ELF-1 (cell line): ENCODE data around the gene FOXK1.
A peak's percentile ranks its signal among the peaks of the same experiment; 100 is the strongest.
"Not testable (repeated sequence)": the region's sequence is repeated elsewhere in the genome, so short reads cannot be mapped to it uniquely, and the experiment has no call there.

Experiments used
- DNase-seq: peaks from one replicate; pipeline ENCODE4 v3.0.0-alpha.2; 2016; ENCODE audit warnings: low read depth, low spot score

The FOXK1 gene

GRCh38 chr7:4681886-4682620, at the start of gene FOXK1:
Gene FOXK1, plus strand, starts transcription at chr7:4682295. Its CDS starts 14 bp downstream, at chr7:4682309.
- peak; percentile 25 for DNase-seq

GRCh38 chr7:4633012-4633411, 49.1 kb upstream of the FOXK1 start:
- DNase-seq, result peak; percentile 24

- DNase-seq, result no peak
Measured at GRCh38 chr7:4634166-4634565, 47.9 kb upstream of the FOXK1 start.

GRCh38 chr7:4638781-4639575, 43.1 kb upstream of the FOXK1 start:
- DNase-seq, result peak; percentile 85

GRCh38 chr7:4641091-4641666, 40.9 kb upstream of the FOXK1 start:
- no peak for DNase-seq

GRCh38 chr7:4641667-4642467, 40.2 kb upstream of the FOXK1 start:
- peak; percentile 96 for DNase-seq

- DNase-seq, result no peak
Measured at GRCh38 chr7:4642468-4643203, 39.5 kb upstream of the FOXK1 start.

GRCh38 chr7:4643204-4643471, 39.0 kb upstream of the FOXK1 start:
- DNase-seq, result not testable (repeated sequence)

- no peak for DNase-seq
Measured at GRCh38 chr7:4645246-4645645, 36.8 kb upstream of the FOXK1 start.

- no peak for DNase-seq
Measured at GRCh38 chr7:4648111-4648510, 34.0 kb upstream of the FOXK1 start.

GRCh38 chr7:4650433-4651047, 31.6 kb upstream of the FOXK1 start:
- peak; percentile 83 for DNase-seq

GRCh38 chr7:4653771-4654170, 28.3 kb upstream of the FOXK1 start:
- no peak for DNase-seq

GRCh38 chr7:4655311-4655710, 26.8 kb upstream of the FOXK1 start:
- no peak for DNase-seq

GRCh38 chr7:4655896-4656295, 26.2 kb upstream of the FOXK1 start:
- no peak for DNase-seq

GRCh38 chr7:4657640-4658417, 24.3 kb upstream of the FOXK1 start:
- DNase-seq, result no peak

GRCh38 chr7:4659551-4660286, 22.4 kb upstream of the FOXK1 start:
- no peak for DNase-seq

GRCh38 chr7:4661871-4662270, 20.2 kb upstream of the FOXK1 start:
- no peak for DNase-seq

GRCh38 chr7:4663239-4664018, 18.7 kb upstream of the FOXK1 start:
- DNase-seq, result no peak

GRCh38 chr7:4665661-4666060, 16.4 kb upstream of the FOXK1 start:
- no peak for DNase-seq
